Neural progenitor cell (in vitro differentiated cells): ENCODE data around the gene TNNI3K. TPM values are rescaled to one million over a fixed set of nuclear protein-coding genes. Genes with fewer than 3 reads are reported as not detected.

Source experiments
- DNase-seq: peaks from one replicate; pipeline ENCODE4 v3.0.0-alpha.2; 2016; ENCODE audit warnings: low spot score
- H2AFZ ChIP-seq: fragments of 200-600 bp; sonication (generic); replicated peaks from 2 replicates; pipeline ENCODE4 v1.6.1; 2016; ENCODE audit warnings: antibody characterized with exemption
- H3F3A ChIP-seq: fragments of 200-600 bp; sonication (generic); 2 replicates; pipeline ENCODE4 v1.6.1; 2016; ENCODE audit warnings: antibody characterized with exemption, low read depth
- H3K27ac ChIP-seq: fragments of 200-600 bp; sonication (generic); 2 replicates; pipeline ENCODE4 v1.5.1; 2016; ENCODE audit warnings: mild to moderate bottlenecking
- H3K27me3 ChIP-seq: fragments of 200-600 bp; sonication (generic); 2 replicates; pipeline ENCODE4 v1.6.1; 2016; ENCODE audit warnings: mild to moderate bottlenecking, moderate library complexity
- H3K36me3 ChIP-seq: fragments of 200-600 bp; sonication (generic); 2 replicates; pipeline ENCODE4 v1.5.1; 2016
- H3K4me1 ChIP-seq: fragments of 200-600 bp; sonication (generic); 2 replicates; pipeline ENCODE4 v1.6.1; 2016; ENCODE audit warnings: mixed run types
- H3K4me2 ChIP-seq: fragments of 200-600 bp; sonication (generic); 2 replicates; pipeline ENCODE4 v1.6.1; 2016
- H3K4me3 ChIP-seq: fragments of 200-600 bp; sonication (generic); 2 replicates; pipeline ENCODE4 v1.5.1; 2016
- H3K79me2 ChIP-seq: fragments of 200-600 bp; sonication (generic); 2 replicates; pipeline ENCODE4 v1.6.1; 2016; ENCODE audit warnings: low read depth
- H3K9ac ChIP-seq: fragments of 200-600 bp; sonication (generic); 2 replicates; pipeline ENCODE4 v1.6.1; 2016
- H3K9me3 ChIP-seq: fragments of 200-600 bp; sonication (generic); 2 replicates; pipeline ENCODE4 v1.5.1; 2016; ENCODE audit warnings: low read depth
- H4K20me1 ChIP-seq: fragments of 200-600 bp; sonication (generic); 2 replicates; pipeline ENCODE4 v1.6.1; 2016; ENCODE audit warnings: low read depth
- H3K27ac Mint-ChIP-seq: 3 replicates; pipeline ENCODE4 v1.8.0; 2021; ENCODE audit warnings: mixed read lengths
- H3K27me3 Mint-ChIP-seq: 2 replicates; pipeline ENCODE4 v1.8.0; 2022; ENCODE audit warnings: low read depth, mild to moderate bottlenecking, inconsistent platforms, moderate library complexity, mixed read lengths; ENCODE audit not compliant: insufficient read depth
- H3K36me3 Mint-ChIP-seq: 3 replicates; pipeline ENCODE4 v1.8.0; 2021; ENCODE audit warnings: mixed read lengths
- H3K4me1 Mint-ChIP-seq: 3 replicates; pipeline ENCODE4 v1.8.0; 2021; ENCODE audit warnings: mixed read lengths
- H3K4me3 Mint-ChIP-seq: 3 replicates; pipeline ENCODE4 v1.8.0; 2021; ENCODE audit warnings: mild to moderate bottlenecking, moderate library complexity, mixed read lengths
- H3K9me3 Mint-ChIP-seq: 3 replicates; pipeline ENCODE4 v1.8.0; 2020; ENCODE audit warnings: mixed read lengths
- CTCF ChIP-seq: fragments of 200-600 bp; sonication (generic); IDR thresholded peaks from 2 replicates; pipeline ENCODE4 v1.5.1; 2017; ENCODE audit warnings: antibody characterized with exemption, mild to moderate bottlenecking
- EZH2 ChIP-seq: fragments of 200-600 bp; sonication (generic); IDR thresholded peaks from 2 replicates; pipeline ENCODE4 v1.6.1; 2017; ENCODE audit warnings: antibody characterized with exemption, mild to moderate bottlenecking, moderate library complexity
- EZH2phosphoT487 ChIP-seq: fragments of 200-600 bp; sonication (generic); IDR thresholded peaks from 2 replicates; pipeline ENCODE4 v1.6.1; 2017; ENCODE audit warnings: antibody characterized with exemption
- total RNA-seq: library from RNA; depleted of rRNA; stranded (reverse); fragments of >200 nt; gene quantifications from 2 replicates; pipeline ENCODE4 v1.2.3, GENCODE V29; 2015; ENCODE audit warnings: low replicate concordance

Gene TNNI3K
- total RNA-seq, 1 donor from 2014 or later: 1.9 TPM

DNA sequence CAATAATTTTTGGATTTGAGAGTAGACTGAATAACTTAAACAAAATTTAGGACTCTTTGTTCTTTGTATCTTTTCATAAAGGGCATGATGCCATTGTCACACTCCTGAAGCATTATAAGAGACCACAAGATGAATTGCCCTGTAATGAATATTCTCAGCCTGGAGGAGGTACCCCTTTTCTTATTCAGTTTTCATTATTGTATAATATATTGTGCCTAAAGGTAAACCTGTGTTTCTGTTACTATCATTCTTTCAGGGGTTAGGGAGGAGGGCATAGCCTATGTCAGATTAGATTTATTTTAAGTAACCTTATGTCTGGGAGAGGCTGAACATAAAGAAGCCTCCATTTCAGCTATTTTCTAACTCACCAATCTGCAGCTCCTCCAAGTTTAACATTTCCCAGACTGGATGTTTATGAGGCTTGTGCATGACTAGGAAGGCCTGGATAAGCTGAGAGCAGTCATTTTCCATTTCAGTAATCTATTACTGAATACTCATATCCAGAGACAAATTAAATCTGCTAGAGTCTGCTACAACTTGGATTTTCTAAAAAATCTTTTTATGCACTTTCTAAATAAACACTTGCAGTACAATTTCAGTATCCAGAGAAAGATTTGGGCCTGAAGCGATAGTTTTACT is 132.1 kb downstream of the TNNI3K start:
- H3K4me2 ChIP-seq: no peak overlapping the region

DNA sequence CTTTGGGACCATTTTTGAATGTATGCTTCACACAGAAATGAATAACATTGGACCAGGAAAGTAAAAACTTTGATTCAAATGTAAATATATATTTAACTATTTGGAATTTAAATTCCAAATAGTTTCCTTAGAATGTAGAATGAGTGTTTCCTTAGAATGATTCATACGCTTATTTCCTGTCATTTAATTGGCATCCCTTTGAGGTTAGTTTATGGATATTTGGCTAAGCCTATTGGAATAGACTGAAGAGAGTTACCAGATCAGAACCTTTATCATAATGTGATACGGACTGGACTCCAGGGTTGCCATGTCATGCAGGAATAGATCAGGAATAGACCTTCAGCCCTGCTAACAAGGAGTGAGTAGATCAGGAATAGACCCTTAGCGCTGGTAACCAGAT is 133.1 kb downstream of the TNNI3K start:
- H3K27ac ChIP-seq: no peak overlapping the region
- no peak for DNase-seq
- H3K4me2 ChIP-seq: no peak overlapping the region
- H2AFZ ChIP-seq: no peak overlapping the region
- H3K9ac ChIP-seq: no peak overlapping the region
- Mint-ChIP-seq H3K4me1 (no peaks in the 10 kb centered on the region), H3K27me3 (no peaks in the 10 kb centered on the region), H3K27ac (no peak overlapping the region), H3K9me3 (peaks cover 8% of the 10 kb centered on the region), H3K4me3 (no peak overlapping the region), H3K36me3 (no peaks in the 10 kb centered on the region)
- no peaks in the 10 kb centered on the region for H3K79me2 ChIP-seq
- no peak overlapping the region for H3K4me3 ChIP-seq
- H3K27me3 ChIP-seq: no peaks in the 10 kb centered on the region
- H4K20me1 ChIP-seq: no peaks in the 10 kb centered on the region
- H3K36me3 ChIP-seq: no peaks in the 10 kb centered on the region
- TF ChIP-seq EZH2 (no peak), EZH2phosphoT487 (no peak), CTCF (no peak)
- H3K4me1 ChIP-seq: no peaks in the 10 kb centered on the region
- no peaks in the 10 kb centered on the region for H3F3A ChIP-seq
- no peaks in the 10 kb centered on the region for H3K9me3 ChIP-seq

More for the DNA sequence above, 132.1 kb downstream of the TNNI3K start:
- H3K27me3 Mint-ChIP-seq: no peaks in the 10 kb centered on the region
- Histone ChIP-seq H3K79me2 (no peaks in the 10 kb centered on the region), H3K4me3 (no peak overlapping the region), H3K4me1 (no peaks in the 10 kb centered on the region), H3K27me3 (no peaks in the 10 kb centered on the region), H3K27ac (no peak overlapping the region), H3F3A (no peaks in the 10 kb centered on the region), H3K9ac (no peak overlapping the region), H3K36me3 (no peaks in the 10 kb centered on the region), H2AFZ (no peak overlapping the region), H4K20me1 (no peaks in the 10 kb centered on the region), H3K9me3 (no peaks in the 10 kb centered on the region)
- no peak for DNase-seq
- no peak overlapping the region for H3K4me3 Mint-ChIP-seq
- peaks cover 8% of the 10 kb centered on the region for H3K9me3 Mint-ChIP-seq
- TF ChIP-seq EZH2phosphoT487 (no peak), CTCF (no peak), EZH2 (no peak)
- no peaks in the 10 kb centered on the region for H3K36me3 Mint-ChIP-seq
- H3K27ac Mint-ChIP-seq: no peak overlapping the region
- H3K4me1 Mint-ChIP-seq: peaks cover 3% of the 10 kb centered on the region

GRCh38 chr1:74375376-74375775 is 140.2 kb downstream of the TNNI3K start:
- Mint-ChIP-seq H3K27ac (no peak overlapping the region), H3K4me3 (no peak overlapping the region), H3K27me3 (no peaks in the 10 kb centered on the region), H3K36me3 (no peaks in the 10 kb centered on the region), H3K4me1 (no peaks in the 10 kb centered on the region), H3K9me3 (no peaks in the 10 kb centered on the region)
- no peak overlapping the region for H3K9ac ChIP-seq
- no peak for DNase-seq
- no peaks in the 10 kb centered on the region for H3K27me3 ChIP-seq
- H3K27ac ChIP-seq: no peak overlapping the region
- no peak overlapping the region for H3K4me2 ChIP-seq
- no peaks in the 10 kb centered on the region for H3F3A ChIP-seq
- no peaks in the 10 kb centered on the region for H3K36me3 ChIP-seq
- no peak for TF ChIP-seq EZH2phosphoT487
- no peak for TF ChIP-seq CTCF
- TF ChIP-seq EZH2: no peak
- H2AFZ ChIP-seq: no peak overlapping the region
- H3K4me1 ChIP-seq: no peaks in the 10 kb centered on the region
- no peak overlapping the region for H3K4me3 ChIP-seq
- no peaks in the 10 kb centered on the region for H4K20me1 ChIP-seq
- H3K79me2 ChIP-seq: no peaks in the 10 kb centered on the region
- no peaks in the 10 kb centered on the region for H3K9me3 ChIP-seq
